Body of pancreas (tissue), 4 donors: Measurements from ENCODE around the gene ZNF442. TPM values are rescaled to one million over a fixed set of nuclear protein-coding genes. Genes with fewer than 3 reads are reported as not detected.
A peak's percentile ranks its signal among the peaks of the same experiment; 100 is the strongest.
"Not testable (repeated sequence)": the region's sequence is repeated elsewhere in the genome, so short reads cannot be mapped to it uniquely, and the experiment has no call there.

Experiments
- ATAC-seq: fragments of 150-250 bp; one replicate; pipeline ENCODE4 v1.9.1; 2016
- DNase-seq, 4 donors: peaks; one replicate each; pipeline ENCODE4 v3.0.0-alpha.2; 2019
- H3K27ac ChIP-seq, 4 donors: fragments of 200-600 bp; sonication (generic); 1 replicate in 3 of 4; 2 replicates in 1 of 4; pipeline versions ENCODE4 v1.5.1 to v1.6.1; 2016 to 2019; ENCODE audit warnings: mild to moderate bottlenecking in 1 of 4, mixed read lengths in 1 of 4, moderate library complexity in 1 of 4
- H3K27me3 ChIP-seq, 2 donors: fragments of 200-600 bp; sonication (generic); one replicate each; pipeline ENCODE4 v1.6.0; 2016; ENCODE audit warnings: mild to moderate bottlenecking in 1 of 2
- H3K36me3 ChIP-seq, 2 donors: fragments of 200-600 bp; sonication (generic); replicated peaks in 1 of 2; 2 replicates each; pipeline ENCODE4 v1.5.1; 2016; ENCODE audit warnings: low read depth in 2 of 2; ENCODE audit not compliant: insufficient read depth in 1 of 2
- H3K4me1 ChIP-seq: fragments of 200-600 bp; sonication (generic); one replicate; pipeline ENCODE4 v1.6.0; 2016
- H3K4me3 ChIP-seq, 2 donors: fragments of 200-600 bp; sonication (generic); 1 replicate in 1 of 2; 2 replicates in 1 of 2; pipeline ENCODE4 v1.5.1; 2016 to 2019
- H3K9me3 ChIP-seq, 3 donors: fragments of 200-600 bp; sonication (generic); 1 replicate in 2 of 3; 2 replicates in 1 of 3; pipeline ENCODE4 v1.5.1; 2016
- CTCF ChIP-seq, 7 experiments: fragments of 450-650 bp in 4 of 7; fragments of 200-600 bp in 3 of 7; sonication (generic) in 3 of 7; IDR thresholded peaks; one replicate each; pipeline ENCODE4 v1.5.1; 2016 to 2019; ENCODE audit warnings: antibody characterized with exemption in 7 of 7
- POLR2A ChIP-seq, 3 donors: fragments of 450-650 bp; IDR thresholded peaks; one replicate each; pipeline ENCODE4 v1.6.1; 2016; ENCODE audit warnings: antibody characterized with exemption in 3 of 3, mild to moderate bottlenecking in 2 of 3
- WGBS, 2 donors: methylation state at CpG; one replicate each; pipeline ENCODE4 v1.1.5; 2017; 5-methylcytosine and 5-hydroxymethylcytosine counted together
- intact Hi-C: fragments of 100-400 bp; cut with DNase I; formaldehyde crosslinking; loops from one replicate; pipeline ENCODE4 v1.15.1; 2023
- total RNA-seq, 2 donors: library from RNA; depleted of rRNA; stranded (reverse); fragments of >200 nt; gene quantifications; one replicate each; pipeline ENCODE4 v1.1.0, GENCODE V29; 2016

ZNF442 gene
- total RNA-seq, 2 donors from 2014 or later = 0.66 to 2.9 TPM

- no peaks in the 10 kb centered on the region for H3K4me1 ChIP-seq
- no peak for DNase-seq
- no peaks in the 10 kb centered on the region for H3K36me3 ChIP-seq
- intact Hi-C loops = no loop called here
- no peaks in the 10 kb centered on the region for H3K27me3 ChIP-seq
- no peak overlapping the region for H3K4me3 ChIP-seq
- WGBS, 2 donors = 91 to 93% methylated on average over 2 of the region's 2 CpGs
- no peak overlapping the region for H3K27ac ChIP-seq
- TF ChIP-seq POLR2A (IDR thresholded peaks at IDR 0.05) = no peak
- TF ChIP-seq CTCF (IDR thresholded peaks at IDR 0.05) = no peak
- peaks cover 0 to 10% (median 2%) of the 10 kb centered on the region in 3 donors for H3K9me3 ChIP-seq
- no peak for ATAC-seq
Observed at GRCh38 chr19:12380444-12380737, 14.9 kb upstream of the ZNF442 start.

GRCh38 chr19:12379732-12380443 is 14.4 kb upstream of the ZNF442 start:
- ATAC-seq = no peak
- peaks cover 0 to 10% (median 2%) of the 10 kb centered on the region in 3 donors for H3K9me3 ChIP-seq
- DNase-seq = no peak

GRCh38 chr19:12374026-12374425 is 8.5 kb upstream of the ZNF442 start:
- no peak overlapping the region for H3K27ac ChIP-seq
- H3K36me3 ChIP-seq = no peaks in the 10 kb centered on the region
- H3K27me3 ChIP-seq = no peaks in the 10 kb centered on the region
- DNase-seq (no peak), ATAC-seq (no peak)
- 90 to 100% methylated on average over 1 of the region's 1 CpG for WGBS, 2 donors
- H3K4me1 ChIP-seq = no peaks in the 10 kb centered on the region
- intact Hi-C loops = no loop called here
- no peak overlapping the region for H3K4me3 ChIP-seq
- TF ChIP-seq POLR2A (IDR thresholded peaks at IDR 0.05) (no peak), CTCF (IDR thresholded peaks at IDR 0.05) (no peak)
- H3K9me3 ChIP-seq = no peaks in the 10 kb centered on the region

More at GRCh38 chr19:12379732-12380443, 14.4 kb upstream of the ZNF442 start:
- intact Hi-C loops = no loop called here
- no peaks in the 10 kb centered on the region for H3K4me1 ChIP-seq
- TF ChIP-seq CTCF (IDR thresholded peaks at IDR 0.05) = no peak
- TF ChIP-seq POLR2A (IDR thresholded peaks at IDR 0.05) = no peak
- H3K4me3 ChIP-seq = no peak overlapping the region
- H3K36me3 ChIP-seq = no peaks in the 10 kb centered on the region
- no peaks in the 10 kb centered on the region for H3K27me3 ChIP-seq
- no peak overlapping the region for H3K27ac ChIP-seq
- 91 to 92% methylated on average over 5 of the region's 5 CpGs for WGBS, 2 donors

GRCh38 chr19:12364391-12365235 is 870 bp downstream of the ZNF442 start:
- DNase-seq (peak; percentile 9 to 30 (median 23)), ATAC-seq (no peak)
- Histone ChIP-seq H3K36me3 (no peaks in the 10 kb centered on the region), H3K27ac (peak overlapping the region; percentile 76 to 93 (median 88)), H3K4me3 (peak overlapping the region; percentile 81 to 88), H3K4me1 (peaks cover 16% of the 10 kb centered on the region), H3K9me3 (no peaks in the 10 kb centered on the region), H3K27me3 (no peaks in the 10 kb centered on the region)
- intact Hi-C loops = no loop called here
- no peak for TF ChIP-seq POLR2A (IDR thresholded peaks at IDR 0.05)
- no peak for TF ChIP-seq CTCF (IDR thresholded peaks at IDR 0.05)
- 5 to 19% methylated on average over 6 to 28 of the region's 28 CpGs for WGBS, 2 donors

- intact Hi-C loops, H3K27ac ChIP-seq, DNase-seq, ATAC-seq, H3K36me3 ChIP-seq, H3K27me3 ChIP-seq, H3K9me3 ChIP-seq, H3K4me3 ChIP-seq: not testable (repeated sequence)
- 95% methylated on average over 15 of the region's 30 CpGs; no CpG with 5 or more reads in 1 of the 2 donors for WGBS, 2 donors
- H3K4me1 ChIP-seq = peaks cover 16% of the 10 kb centered on the region
Observed at GRCh38 chr19:12362236-12362635, 3.2 kb downstream of the ZNF442 start.
